Right atrium auricular region (tissue), 2 donors: ENCODE measurements around the gene CUL3. TPM values are rescaled to one million over a fixed set of nuclear protein-coding genes. Genes with fewer than 3 reads are reported as not detected.
"Not testable (repeated sequence)": the region's sequence is repeated elsewhere in the genome, so short reads cannot be mapped to it uniquely, and the experiment has no call there.

Source experiments
- DNase-seq: peaks from one replicate; pipeline ENCODE4 v3.0.0-alpha.2; 2019; ENCODE audit warnings: low spot score
- H3K27ac ChIP-seq, 2 donors: fragments of 200-600 bp; sonication (generic); 1 replicate in 1 of 2; 2 replicates in 1 of 2; pipeline ENCODE4 v1.5.1; 2016 to 2019
- H3K27me3 ChIP-seq, 2 donors: fragments of 200-600 bp; sonication (generic); one replicate each; pipeline versions ENCODE4 v1.5.1 to v1.6.0; 2017 to 2019
- H3K36me3 ChIP-seq: fragments of 200-600 bp; sonication (generic); one replicate; pipeline ENCODE4 v1.5.1; 2016
- H3K4me1 ChIP-seq, 2 donors: fragments of 200-600 bp; sonication (generic); one replicate each; pipeline versions ENCODE4 v1.5.1 to v1.6.0; 2017 to 2019
- H3K4me3 ChIP-seq, 2 donors: fragments of 200-600 bp; sonication (generic); 1 replicate in 1 of 2; 2 replicates in 1 of 2; pipeline ENCODE4 v1.5.1; 2017 to 2019; ENCODE audit warnings: mild to moderate bottlenecking in 1 of 2, moderate library complexity in 1 of 2
- H3K9me3 ChIP-seq, 2 donors: fragments of 200-600 bp; sonication (generic); one replicate each; pipeline ENCODE4 v1.5.1; 2019
- total RNA-seq, 2 donors: library from RNA; depleted of rRNA; stranded (reverse); fragments of >200 nt; gene quantifications; one replicate each; pipeline ENCODE4 v1.1.0, GENCODE V29; 2016
- TF ChIP-seq, protein P1 (sequence below), 2 donors: fragments of 200-600 bp; sonication (generic); IDR thresholded peaks; one replicate each; pipeline ENCODE4 v1.5.1; 2019; ENCODE audit warnings: antibody characterized with exemption in 2 of 2

CUL3 gene
- total RNA-seq, 2 donors from 2014 or later = 43.5 to 51.4 TPM

DNA sequence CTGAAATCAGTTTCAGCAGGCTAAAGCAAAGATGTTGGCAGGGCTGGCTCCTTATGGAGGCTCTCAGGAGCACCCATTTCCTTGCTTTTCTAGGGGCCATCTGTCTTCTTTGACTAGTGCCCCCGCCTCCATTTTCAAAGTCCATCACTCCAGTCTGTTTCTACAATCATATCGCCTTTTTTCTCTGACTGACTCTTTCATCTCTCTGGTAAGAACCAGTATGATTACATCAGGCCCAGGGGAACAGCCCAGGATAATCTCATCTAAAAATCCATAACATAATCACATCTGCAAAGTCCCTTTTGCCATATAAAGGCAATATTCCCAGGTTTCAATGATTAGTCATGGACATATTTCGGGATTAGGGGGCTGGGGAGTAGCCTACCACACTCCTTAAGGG is 57.0 kb downstream of the CUL3 start:
- peaks cover 0 to 36% of the 10 kb centered on the region in 2 donors for H3K4me1 ChIP-seq

DNA sequence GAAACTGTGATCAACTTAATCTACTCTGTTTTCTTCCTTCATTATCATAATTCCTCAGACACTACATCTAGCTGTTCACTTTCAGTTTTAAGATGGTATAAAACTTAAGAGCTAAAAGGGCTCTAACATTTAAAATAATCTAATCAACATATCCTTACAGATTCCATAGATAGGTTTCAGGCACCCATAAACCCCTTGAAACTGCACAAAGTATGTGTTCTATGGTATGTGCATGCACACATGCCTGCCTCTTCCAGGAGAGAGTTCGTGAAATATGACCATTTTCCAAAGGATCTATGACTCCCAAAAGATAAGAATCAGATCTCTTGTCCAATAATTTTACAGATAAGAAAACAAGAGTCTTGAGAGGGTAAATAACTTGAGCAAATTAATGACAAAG is 59.4 kb downstream of the CUL3 start:
- no peak overlapping the region for H3K27ac ChIP-seq
- H3K36me3 ChIP-seq = peaks cover 6% of the 10 kb centered on the region
- H3K9me3 ChIP-seq = no peaks in the 10 kb centered on the region
- no peak for DNase-seq
- no peak overlapping the region for H3K4me3 ChIP-seq
- peaks cover 0 to 22% of the 10 kb centered on the region in 2 donors for H3K4me1 ChIP-seq
- H3K27me3 ChIP-seq = no peaks in the 10 kb centered on the region
- TF ChIP-seq, protein P1, sequence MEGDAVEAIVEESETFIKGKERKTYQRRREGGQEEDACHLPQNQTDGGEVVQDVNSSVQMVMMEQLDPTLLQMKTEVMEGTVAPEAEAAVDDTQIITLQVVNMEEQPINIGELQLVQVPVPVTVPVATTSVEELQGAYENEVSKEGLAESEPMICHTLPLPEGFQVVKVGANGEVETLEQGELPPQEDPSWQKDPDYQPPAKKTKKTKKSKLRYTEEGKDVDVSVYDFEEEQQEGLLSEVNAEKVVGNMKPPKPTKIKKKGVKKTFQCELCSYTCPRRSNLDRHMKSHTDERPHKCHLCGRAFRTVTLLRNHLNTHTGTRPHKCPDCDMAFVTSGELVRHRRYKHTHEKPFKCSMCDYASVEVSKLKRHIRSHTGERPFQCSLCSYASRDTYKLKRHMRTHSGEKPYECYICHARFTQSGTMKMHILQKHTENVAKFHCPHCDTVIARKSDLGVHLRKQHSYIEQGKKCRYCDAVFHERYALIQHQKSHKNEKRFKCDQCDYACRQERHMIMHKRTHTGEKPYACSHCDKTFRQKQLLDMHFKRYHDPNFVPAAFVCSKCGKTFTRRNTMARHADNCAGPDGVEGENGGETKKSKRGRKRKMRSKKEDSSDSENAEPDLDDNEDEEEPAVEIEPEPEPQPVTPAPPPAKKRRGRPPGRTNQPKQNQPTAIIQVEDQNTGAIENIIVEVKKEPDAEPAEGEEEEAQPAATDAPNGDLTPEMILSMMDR (IDR thresholded peaks at IDR 0.05) = no peak

More for the DNA sequence above, 57.0 kb downstream of the CUL3 start:
- TF ChIP-seq, protein P1 (IDR thresholded peaks at IDR 0.05) = no peak
- no peak overlapping the region for H3K4me3 ChIP-seq
- no peak overlapping the region for H3K27ac ChIP-seq
- no peaks in the 10 kb centered on the region for H3K27me3 ChIP-seq
- peaks cover 6% of the 10 kb centered on the region for H3K36me3 ChIP-seq
- no peak for DNase-seq
- H3K9me3 ChIP-seq = no peaks in the 10 kb centered on the region

DNA sequence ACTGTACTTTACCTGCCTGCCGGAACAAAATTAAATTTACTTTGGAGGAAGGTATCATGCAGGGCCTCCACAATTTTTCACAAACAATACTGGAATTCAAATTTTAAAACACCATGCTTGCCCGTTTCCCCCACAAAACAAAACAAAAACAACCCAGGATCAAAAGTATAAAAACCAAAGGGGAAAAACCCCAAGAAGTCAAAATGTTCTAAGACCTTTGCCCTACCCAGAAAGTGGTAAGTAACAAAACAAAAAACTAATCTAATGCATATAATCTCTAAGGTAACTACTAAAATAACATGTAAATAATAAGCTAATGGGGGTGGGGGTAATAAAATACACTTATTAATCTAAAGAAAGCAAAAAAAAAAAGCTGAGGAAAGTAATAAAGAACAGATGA is 60.5 kb downstream of the CUL3 start:
- Histone ChIP-seq H3K9me3 (no peaks in the 10 kb centered on the region), H3K27ac (no peak overlapping the region), H3K27me3 (no peaks in the 10 kb centered on the region), H3K4me1 (peaks cover 0 to 33% of the 10 kb centered on the region in 2 donors), H3K36me3 (peaks cover 3% of the 10 kb centered on the region), H3K4me3 (no peak overlapping the region)
- no peak for DNase-seq
- TF ChIP-seq, protein P1 (IDR thresholded peaks at IDR 0.05) = no peak

DNA sequence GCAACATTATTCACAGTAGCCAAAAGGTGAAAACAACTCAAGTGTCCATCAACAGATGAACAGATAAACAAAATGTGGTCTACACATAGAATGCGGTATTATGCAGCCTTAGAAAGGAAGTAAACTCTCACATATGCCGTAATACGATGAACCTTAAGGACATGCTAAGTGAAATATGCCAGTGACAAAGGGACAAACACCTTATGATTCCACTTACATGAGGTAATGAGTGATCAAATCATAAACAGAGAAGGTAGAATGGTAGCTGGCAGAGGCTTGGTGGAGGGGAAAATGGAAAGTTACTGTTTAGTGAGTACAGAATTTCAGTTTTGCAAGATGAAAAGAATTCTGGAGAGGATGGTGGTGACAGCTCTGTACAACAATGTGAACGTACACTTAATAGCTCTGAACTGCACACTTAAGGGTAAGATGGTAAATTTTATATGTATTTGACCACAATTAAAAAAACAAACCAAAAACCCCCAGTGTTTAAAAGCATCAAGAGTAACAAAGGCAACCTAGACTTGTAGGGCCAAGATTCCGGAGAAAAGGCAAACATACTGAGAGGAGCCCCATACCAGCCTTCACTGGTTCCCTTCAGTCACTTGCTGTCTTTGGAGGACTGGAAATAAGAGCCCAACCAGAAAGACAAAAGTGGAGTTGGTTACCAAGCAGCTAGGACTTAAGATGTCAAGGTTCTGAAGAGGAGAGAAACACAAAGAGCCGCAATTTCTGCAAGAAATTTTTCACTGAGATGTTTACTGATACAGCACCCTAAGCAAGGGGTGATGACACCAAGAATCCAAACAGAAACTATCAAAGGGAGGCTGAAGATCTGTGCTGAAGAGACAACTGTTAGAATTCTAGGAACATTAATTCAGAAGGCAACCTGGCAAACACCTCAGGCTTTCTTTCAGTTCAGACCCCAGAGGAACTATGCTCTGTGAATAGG is 61.3 kb downstream of the CUL3 start:
- Histone ChIP-seq H3K27ac (no peak overlapping the region), H3K9me3 (no peaks in the 10 kb centered on the region), H3K4me1 (peaks cover 0 to 41% of the 10 kb centered on the region in 2 donors), H3K27me3 (no peaks in the 10 kb centered on the region), H3K36me3 (no peaks in the 10 kb centered on the region), H3K4me3 (no peak overlapping the region)
- TF ChIP-seq, protein P1 (IDR thresholded peaks at IDR 0.05) = no peak
- DNase-seq = no peak

DNA sequence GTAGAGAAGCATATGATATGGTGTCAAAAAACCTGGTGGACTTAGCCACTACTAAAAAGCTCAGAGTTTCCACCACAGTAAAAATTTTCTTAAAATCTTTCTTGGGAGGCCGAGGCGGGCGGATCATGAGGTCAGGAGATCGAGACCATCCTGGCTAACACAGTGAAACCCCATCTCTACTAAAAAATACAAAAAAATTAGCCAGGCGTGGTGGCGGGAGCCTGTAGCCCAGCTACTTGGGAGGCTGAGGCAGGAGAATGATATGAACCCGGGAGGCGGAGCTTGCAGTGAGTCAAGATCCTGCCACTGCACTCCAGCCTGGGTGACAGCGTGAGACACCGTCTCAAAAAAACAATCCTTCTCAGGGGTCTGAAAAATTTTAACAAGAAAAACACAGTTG is 62.7 kb downstream of the CUL3 start:
- H3K4me1 ChIP-seq = peaks cover 0 to 52% of the 10 kb centered on the region in 2 donors
- not testable (repeated sequence) for H3K27me3 ChIP-seq, H3K36me3 ChIP-seq, H3K9me3 ChIP-seq, DNase-seq, H3K27ac ChIP-seq, H3K4me3 ChIP-seq

DNA sequence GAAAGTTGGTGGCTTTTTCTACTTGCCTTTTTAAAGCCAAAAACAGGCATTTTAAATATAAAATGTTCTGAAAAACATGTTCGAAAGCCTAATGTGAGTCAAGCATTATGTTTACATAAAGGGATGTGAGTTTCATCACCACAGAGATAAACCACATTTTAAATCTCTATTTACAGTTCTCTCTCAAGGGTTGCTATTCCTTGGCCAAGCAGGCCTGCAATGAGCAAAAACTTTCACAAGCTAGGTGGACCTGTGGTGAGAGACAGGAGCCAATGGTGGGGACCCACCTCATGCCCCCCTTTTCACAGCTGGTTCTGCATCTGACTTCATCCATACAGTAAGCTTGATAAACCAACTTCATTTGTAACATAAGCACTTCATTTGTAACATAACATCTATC is 65.1 kb downstream of the CUL3 start:
- DNase-seq = no peak
- no peaks in the 10 kb centered on the region for H3K9me3 ChIP-seq
- no peaks in the 10 kb centered on the region for H3K27me3 ChIP-seq
- peaks cover 0 to 47% of the 10 kb centered on the region in 2 donors for H3K4me1 ChIP-seq
- no peak overlapping the region for H3K4me3 ChIP-seq
- H3K36me3 ChIP-seq = no peaks in the 10 kb centered on the region
- TF ChIP-seq, protein P1 (IDR thresholded peaks at IDR 0.05) = no peak
- no peak overlapping the region for H3K27ac ChIP-seq
